GM23338 (cell line): ENCODE measurements around the gene ADM2. TPM values are rescaled to one million over a fixed set of nuclear protein-coding genes. Genes with fewer than 3 reads are reported as not detected.

Experiments used
- ATAC-seq: fragments of 200-7000 bp; cut with Tn5 transposase; 3 replicates; pipeline ENCODE4 v1.9.1; 2020
- DNase-seq: peaks from one replicate; pipeline ENCODE4 v3.0.0-alpha.2; 2015; ENCODE audit warnings: low spot score
- H2AFZ ChIP-seq: fragments of 200-600 bp; sonication (generic); 2 replicates; pipeline ENCODE4 v1.8.0; 2016; ENCODE audit warnings: antibody characterized with exemption, mild to moderate bottlenecking, moderate library complexity
- H3F3A ChIP-seq: fragments of 200-600 bp; sonication (generic); replicated peaks from 2 replicates; pipeline ENCODE4 v1.8.0; 2017; ENCODE audit warnings: antibody characterized with exemption, mixed run types, low read depth
- H3K27ac ChIP-seq: fragments of 200-600 bp; sonication (generic); 2 replicates; pipeline ENCODE4 v1.6.1; 2016; ENCODE audit warnings: low read depth
- H3K27me3 ChIP-seq: fragments of 200-600 bp; sonication (generic); 2 replicates; pipeline ENCODE4 v1.8.0; 2016; ENCODE audit warnings: mild to moderate bottlenecking, mixed run types, moderate library complexity; ENCODE audit not compliant: insufficient read depth
- H3K36me3 ChIP-seq: fragments of 200-600 bp; sonication (generic); 2 replicates; pipeline ENCODE4 v1.8.0; 2016; ENCODE audit warnings: mild to moderate bottlenecking; ENCODE audit not compliant: insufficient read depth
- H3K4me1 ChIP-seq: fragments of 200-600 bp; sonication (generic); 2 replicates; pipeline ENCODE4 v1.8.0; 2016; ENCODE audit warnings: mild to moderate bottlenecking, moderate library complexity; ENCODE audit not compliant: insufficient read depth
- H3K4me2 ChIP-seq: fragments of 200-600 bp; sonication (generic); 2 replicates; pipeline ENCODE4 v1.7.1; 2017; ENCODE audit warnings: mixed run types
- H3K4me3 ChIP-seq: fragments of 200-600 bp; sonication (generic); 2 replicates; pipeline ENCODE4 v1.6.1; 2016; ENCODE audit warnings: mixed run types
- H3K79me2 ChIP-seq: fragments of 200-600 bp; sonication (generic); replicated peaks from 2 replicates; pipeline ENCODE4 v1.8.0; 2017; ENCODE audit warnings: mild to moderate bottlenecking; ENCODE audit not compliant: insufficient read depth
- H3K9me2 ChIP-seq: fragments of 200-600 bp; sonication (generic); 2 replicates; pipeline ENCODE4 v1.8.0; 2017; ENCODE audit not compliant: insufficient read depth
- H4K20me1 ChIP-seq: fragments of 200-600 bp; sonication (generic); replicated peaks from 2 replicates; pipeline ENCODE4 v1.8.0; 2017; ENCODE audit warnings: mild to moderate bottlenecking; ENCODE audit not compliant: insufficient read depth
- H3K27ac Mint-ChIP-seq: 2 replicates; pipeline ENCODE4 v1.8.0; 2020; ENCODE audit warnings: inconsistent platforms, mild to moderate bottlenecking, moderate library complexity, mixed read lengths
- H3K27me3 Mint-ChIP-seq: 3 replicates; pipeline ENCODE4 v1.8.0; 2022; ENCODE audit warnings: low read depth, mild to moderate bottlenecking, moderate library complexity, mixed read lengths, inconsistent platforms; ENCODE audit not compliant: insufficient read depth, poor library complexity
- H3K36me3 Mint-ChIP-seq: 3 replicates; pipeline ENCODE4 v1.8.0; 2021; ENCODE audit warnings: low read depth, mild to moderate bottlenecking, inconsistent platforms, moderate library complexity, mixed read lengths
- H3K4me1 Mint-ChIP-seq: 3 replicates; pipeline ENCODE4 v1.8.0; 2020; ENCODE audit warnings: mild to moderate bottlenecking, inconsistent platforms, mixed read lengths
- H3K4me3 Mint-ChIP-seq: 3 replicates; pipeline ENCODE4 v1.8.0; 2021; ENCODE audit warnings: moderate library complexity, mild to moderate bottlenecking, inconsistent platforms, mixed read lengths
- H3K9me3 Mint-ChIP-seq: 3 replicates; pipeline ENCODE4 v1.8.0; 2020; ENCODE audit warnings: moderate library complexity, mild to moderate bottlenecking, inconsistent platforms, mixed read lengths
- CREB1 ChIP-seq: fragments of 250-450 bp; sonication (Bioruptor Pico); IDR thresholded peaks from 2 replicates; pipeline ENCODE4 v1.5.0; 2020; ENCODE audit warnings: low read depth, mild to moderate bottlenecking, moderate library complexity
- ETS1 ChIP-seq: IDR thresholded peaks from 2 replicates; pipeline ENCODE4 v1.6.1; 2016; ENCODE audit warnings: antibody characterized with exemption
- EZH2 ChIP-seq: fragments of 200-600 bp; sonication (generic); IDR thresholded peaks from one replicate; pipeline ENCODE4 v1.8.0; 2017; ENCODE audit warnings: antibody characterized with exemption, mild to moderate bottlenecking, low read depth; ENCODE audit not compliant: unreplicated experiment
- EZH2phosphoT487 ChIP-seq: fragments of 200-600 bp; sonication (generic); IDR thresholded peaks from one replicate; pipeline ENCODE4 v1.8.1; 2018; ENCODE audit warnings: antibody characterized with exemption; ENCODE audit not compliant: unreplicated experiment
- POLR2AphosphoS5 ChIP-seq: IDR thresholded peaks from 2 replicates; pipeline ENCODE4 v1.6.1; 2016; ENCODE audit warnings: antibody characterized with exemption, low read depth
- STAT1 ChIP-seq: IDR thresholded peaks from one replicate; pipeline ENCODE4 v1.6.1; 2016; ENCODE audit warnings: antibody characterized with exemption; ENCODE audit not compliant: unreplicated experiment
- ZNF114 ChIP-seq: fragments of 250-450 bp; sonication (Bioruptor Pico); IDR thresholded peaks from 2 replicates; pipeline ENCODE4 v1.5.0; 2020; ENCODE audit warnings: mild to moderate bottlenecking, moderate library complexity
- ZNF331 ChIP-seq: fragments of 250-450 bp; sonication (Bioruptor Pico); IDR thresholded peaks from 2 replicates; pipeline ENCODE4 v1.5.0; 2020; ENCODE audit warnings: low read depth, mild to moderate bottlenecking, moderate library complexity
- polyA plus RNA-seq: library from polyadenylated mRNA; unstranded; fragments of >200 nt; fragmentation: Nextera tagmentation; extraction: Ambion mirVana; gene quantifications from 2 replicates; pipeline ENCODE4 v1.2.1, GENCODE V29; 2016
- total RNA-seq: library from RNA; depleted of rRNA; stranded (reverse); fragments of >200 nt; shearing (Covaris generic); gene quantifications from 2 replicates; pipeline ENCODE4 v1.2.3, GENCODE V29; 2014

Gene ADM2
- total and polyA plus RNA-seq, 2 experiments from 2014 or later: 3.3 to 7.1 TPM

DNA sequence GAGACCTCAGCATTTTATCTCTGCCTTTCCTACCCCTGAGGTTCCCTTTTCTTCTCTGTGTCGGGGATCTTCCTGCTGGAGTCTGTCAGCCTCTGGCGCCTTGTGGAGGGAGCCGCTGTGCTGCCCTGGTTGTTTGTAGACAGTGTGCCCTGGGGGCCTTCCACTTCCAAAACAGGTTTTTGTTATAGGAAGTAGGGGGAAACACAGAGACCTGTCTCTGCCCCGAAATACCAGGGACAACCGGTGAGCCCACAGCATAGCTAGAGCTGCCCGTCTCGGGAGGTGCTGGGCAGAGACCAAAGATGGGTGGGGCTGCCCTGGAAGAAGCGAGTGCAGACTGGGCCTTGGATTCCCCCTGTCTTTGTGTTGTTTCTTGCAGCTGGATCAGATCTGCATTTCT lies 34.7 kb downstream of the ADM2 start (continued):
- TF ChIP-seq STAT1 (no peak), ZNF331 (CRISPR knock-in tag) (no peak), EZH2 (no peak), CREB1 (CRISPR knock-in tag) (no peak), ZNF114 (CRISPR knock-in tag) (no peak)

- no peak overlapping the region for H3K4me3 Mint-ChIP-seq
- H3K27ac Mint-ChIP-seq: no peak overlapping the region
- peaks cover 8% of the 10 kb centered on the region for H3K27me3 Mint-ChIP-seq
- Histone ChIP-seq H3K9me2 (no peaks in the 10 kb centered on the region), H2AFZ (no peak overlapping the region), H3K4me2 (no peak overlapping the region), H3K79me2 (peaks cover 35% of the 10 kb centered on the region), H3K27me3 (no peaks in the 10 kb centered on the region), H3K4me3 (no peak overlapping the region), H4K20me1 (peaks cover 17% of the 10 kb centered on the region; the same call in 1 of the 2 replicates), H3K36me3 (no peaks in the 10 kb centered on the region; the same call in 1 of the 2 replicates), H3K4me1 (no peaks in the 10 kb centered on the region), H3K27ac (no peak overlapping the region), H3F3A (no peaks in the 10 kb centered on the region)
- ATAC-seq (no peak), DNase-seq (no peak)
- H3K4me1 Mint-ChIP-seq: no peaks in the 10 kb centered on the region; the same call in 2 of the 3 replicates
- no peaks in the 10 kb centered on the region; the same call in 2 of the 3 replicates for H3K9me3 Mint-ChIP-seq
- TF ChIP-seq POLR2AphosphoS5 (no peak), CREB1 (CRISPR knock-in tag) (no peak), ZNF114 (CRISPR knock-in tag) (no peak), ETS1 (no peak), EZH2 (no peak), EZH2phosphoT487 (no peak), STAT1 (no peak)
- H3K36me3 Mint-ChIP-seq: peaks cover 13% of the 10 kb centered on the region
These were observed 35.5 kb downstream of the ADM2 start for GRCh38 chr22:50516891-50517290.

DNA sequence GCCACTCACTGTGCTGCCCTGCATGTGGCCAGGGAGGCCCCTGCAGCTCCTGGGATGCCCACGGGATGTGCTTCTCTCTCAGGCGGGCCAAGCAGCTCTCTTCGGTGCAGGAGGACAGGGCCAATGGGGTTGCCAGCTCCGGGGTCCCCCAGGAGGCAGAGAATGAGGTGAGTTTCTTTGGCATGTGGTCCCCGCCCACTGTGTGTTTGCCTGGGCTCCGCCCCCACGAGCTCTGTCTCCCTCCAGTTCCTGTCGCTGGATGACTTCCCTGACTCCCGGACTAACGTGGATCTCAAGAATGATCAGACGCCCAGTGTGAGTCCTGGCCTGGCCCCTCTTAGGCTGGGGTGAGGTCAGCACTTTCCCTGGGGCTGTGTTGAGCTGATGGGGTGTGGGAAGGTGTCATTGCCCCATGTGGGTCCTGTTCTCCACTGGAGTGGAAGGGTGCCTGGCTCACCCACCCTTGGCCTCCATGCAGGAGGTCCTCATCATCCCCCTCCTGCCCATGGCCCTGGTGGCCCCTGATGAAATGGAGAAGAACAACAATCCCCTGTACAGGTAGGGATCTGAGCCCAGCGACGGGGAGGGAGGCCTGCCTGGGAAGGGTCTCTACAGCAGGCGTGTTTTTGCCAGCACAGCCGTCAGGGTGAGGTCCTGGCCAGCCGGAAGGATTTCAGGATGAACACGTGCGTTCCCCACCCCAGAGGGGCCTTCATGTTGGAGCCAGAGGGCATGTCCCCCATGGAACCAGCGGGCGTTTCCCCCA lies 36.3 kb downstream of the ADM2 start:
- Histone ChIP-seq H2AFZ (no peak overlapping the region), H3K36me3 (no peaks in the 10 kb centered on the region; the same call in 1 of the 2 replicates), H3K27ac (no peak overlapping the region), H3F3A (no peaks in the 10 kb centered on the region), H4K20me1 (peaks cover 12% of the 10 kb centered on the region; the same call in 1 of the 2 replicates), H3K9me2 (no peaks in the 10 kb centered on the region), H3K4me1 (no peaks in the 10 kb centered on the region), H3K4me2 (no peak overlapping the region), H3K79me2 (peaks cover 27% of the 10 kb centered on the region), H3K4me3 (no peak overlapping the region), H3K27me3 (no peaks in the 10 kb centered on the region)
- peak; percentile 56; the same call in 2 of the 3 replicates for ATAC-seq
- H3K36me3 Mint-ChIP-seq: peaks cover 13% of the 10 kb centered on the region
- H3K27me3 Mint-ChIP-seq: peaks cover 8% of the 10 kb centered on the region
- H3K9me3 Mint-ChIP-seq: no peaks in the 10 kb centered on the region; the same call in 2 of the 3 replicates
- H3K4me1 Mint-ChIP-seq: no peaks in the 10 kb centered on the region; the same call in 2 of the 3 replicates
- TF ChIP-seq CREB1 (CRISPR knock-in tag): no peak
- no peak overlapping the region for H3K27ac Mint-ChIP-seq
- DNase-seq: no peak
- H3K4me3 Mint-ChIP-seq: no peak overlapping the region
